Cardiac septum (tissue), 1 donor: ENCODE results near the gene MROH9. TPM values are rescaled to one million over a fixed set of nuclear protein-coding genes. Genes with fewer than 3 reads are reported as not detected.

ENCODE experiments used
- DNase-seq: peaks from one replicate; pipeline ENCODE4 v3.0.0-alpha.2; 2020; ENCODE audit warnings: low spot score
- intact Hi-C: fragments of 100-400 bp; cut with DNase I; formaldehyde crosslinking; loops from one replicate; pipeline ENCODE4 v1.14.0; 2022
- total RNA-seq: library from RNA; stranded (reverse); fragmentation: NEBNext Ultra II Directional; extraction: Animal tissue kit (Norgen Biotek cat#: 25700); gene quantifications from one replicate; pipeline ENCODE4 v1.2.1, GENCODE V29; 2021
- donor health status: DM: no; HTN: no; CAD: no.

Gene MROH9
- total RNA-seq, 1 donor from 2014 or later = not detected

- DNase-seq = no peak
- intact Hi-C loops = no loop called here
These were observed 126.2 kb downstream of the MROH9 start for GRCh38 chr1:171061425-171062143.

DNA sequence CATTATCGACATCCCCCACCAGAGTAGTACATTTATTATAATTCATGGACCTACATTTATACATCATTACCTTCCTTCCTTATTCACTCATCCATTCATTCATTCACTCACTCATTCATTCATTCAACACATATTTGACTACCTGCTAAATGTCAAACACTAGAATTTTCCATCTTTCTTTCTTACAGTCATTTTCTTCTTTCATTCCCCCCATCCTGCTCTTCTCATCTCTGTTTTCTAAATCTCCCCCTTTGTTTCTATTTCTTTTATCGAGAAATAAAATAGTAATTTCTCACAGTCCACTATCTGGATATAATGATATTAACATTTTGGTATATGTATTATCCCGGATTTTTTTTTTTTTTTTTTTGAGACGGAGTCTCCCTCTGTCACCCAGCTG, 127.6 kb downstream of the MROH9 start:
- intact Hi-C loops = no loop called here
- no peak for DNase-seq

DNA sequence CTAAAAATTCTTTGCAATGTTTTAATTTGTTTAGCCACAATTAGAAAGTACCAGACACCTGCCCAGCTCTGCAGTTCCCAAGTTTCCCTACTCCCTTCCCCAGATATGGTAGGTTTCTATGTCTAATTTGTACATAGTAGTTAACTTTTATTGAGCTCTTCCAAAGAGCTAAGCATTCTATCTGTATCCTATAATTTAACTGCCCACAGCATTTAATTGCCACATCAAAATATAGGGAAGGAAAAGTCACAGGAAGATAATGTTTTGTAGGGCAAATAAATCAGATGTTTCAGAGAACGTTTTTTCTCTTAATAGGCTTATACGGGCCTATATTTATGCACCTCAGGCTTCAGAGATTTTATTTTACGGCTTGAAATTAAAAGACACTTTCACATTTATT, 139.7 kb downstream of the MROH9 start:
- intact Hi-C loops = no loop called here
- DNase-seq = no peak

DNA sequence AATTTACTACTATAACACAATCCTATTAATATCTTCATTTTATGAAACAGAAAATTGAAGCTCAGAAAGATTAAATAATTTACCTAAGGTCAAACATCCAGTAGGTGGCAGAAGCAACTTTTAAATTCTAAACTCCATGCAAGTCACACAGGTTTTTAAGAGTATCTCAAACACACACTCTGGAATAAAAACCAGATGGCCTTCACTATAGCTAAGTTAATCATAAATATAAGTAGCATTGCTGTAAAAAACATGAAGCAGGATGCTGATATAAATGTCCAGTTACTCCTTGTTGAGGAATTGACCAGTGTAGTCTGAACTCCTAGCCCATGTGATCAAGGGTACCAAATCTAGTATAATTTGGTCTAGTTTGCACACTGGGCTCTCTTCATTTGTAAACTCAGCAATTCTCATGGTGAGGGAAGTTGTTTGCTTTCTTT, 146.0 kb downstream of the MROH9 start:
- intact Hi-C loops = loop anchor here (5.0 kb wide), 2 partner anchors 61 to 231 kb away; partner anchors contain the start of gene FMO4
- no peak for DNase-seq

DNA sequence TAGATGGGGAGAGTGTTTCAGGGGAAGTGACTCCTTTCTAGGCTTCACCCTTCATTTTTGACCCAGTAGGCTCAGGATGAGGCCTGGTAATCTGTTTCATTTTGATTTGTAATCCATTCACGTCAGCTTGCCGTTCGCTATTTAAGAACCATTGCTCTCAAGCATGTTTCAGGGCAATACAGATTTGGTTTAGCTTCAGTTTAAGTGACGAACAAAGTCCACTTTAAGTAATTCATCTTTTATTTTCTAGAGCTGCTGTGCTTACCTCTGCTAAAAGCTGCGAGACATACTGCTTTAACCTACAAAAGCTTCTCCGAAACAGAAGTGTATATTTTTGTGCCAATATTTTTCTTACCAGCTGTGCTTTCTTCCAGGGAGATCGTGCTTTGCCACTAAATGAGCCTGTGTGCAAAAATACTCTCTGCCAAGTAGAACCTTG, 146.4 kb downstream of the MROH9 start:
- intact Hi-C loops = loop anchor here (1.0 to 5.0 kb wide), 3 partner anchors 61 to 231 kb away; partner anchors contain the start of gene FMO4
- no peak for DNase-seq

- no peak for DNase-seq
- intact Hi-C loops = loop anchor here (1.0 to 5.0 kb wide), 3 partner anchors 60 to 230 kb away; partner anchors contain the start of gene FMO4
These were observed 147.3 kb downstream of the MROH9 start for GRCh38 chr1:171082606-171083005.

- intact Hi-C loops = loop anchor here (5.0 kb wide), 2 partner anchors 59 to 229 kb away; partner anchors contain the start of gene FMO4
- no peak for DNase-seq
These were observed 147.9 kb downstream of the MROH9 start for GRCh38 chr1:171083222-171083621.

DNA sequence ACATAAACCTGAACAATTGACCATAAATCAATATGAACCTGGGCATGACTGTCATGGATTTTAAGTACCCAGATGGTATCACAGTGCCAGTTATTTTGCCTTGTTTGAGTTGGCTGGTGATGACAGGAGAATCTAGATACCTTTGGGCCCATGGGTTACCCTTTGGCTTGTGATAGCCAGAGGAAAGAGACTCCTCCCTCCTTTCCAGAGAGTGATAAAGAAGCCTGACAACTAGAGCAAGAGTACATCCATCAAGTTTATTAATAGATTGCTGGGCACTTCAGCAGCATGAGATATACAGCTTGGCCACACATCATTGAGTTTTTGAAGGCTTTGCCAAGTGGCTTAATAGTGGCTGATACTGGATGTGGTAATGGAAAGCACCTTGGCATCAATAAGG, 148.8 kb downstream of the MROH9 start:
- intact Hi-C loops = loop anchor here (2.0 to 5.0 kb wide), 3 partner anchors 58 to 228 kb away; partner anchors contain the start of gene FMO4
- no peak for DNase-seq

DNA sequence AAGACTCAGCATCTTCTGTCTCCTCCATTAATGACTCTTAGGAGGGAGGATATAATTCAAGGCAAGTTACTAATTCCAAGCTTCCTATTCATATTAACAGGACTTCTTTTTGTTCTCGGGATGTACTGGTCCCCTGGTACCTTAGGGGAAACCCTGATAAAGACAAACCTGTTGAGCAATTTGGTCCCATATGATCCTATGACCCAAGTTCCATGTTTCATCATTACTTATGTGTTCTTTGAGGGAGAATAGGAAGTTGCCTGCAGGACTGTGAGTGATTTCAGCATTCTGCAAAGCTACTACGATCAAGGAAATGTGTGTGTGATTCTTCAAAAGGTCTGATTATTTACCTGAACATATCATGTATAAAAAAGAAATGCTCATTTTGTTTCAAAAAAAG, 149.5 kb downstream of the MROH9 start:
- intact Hi-C loops = loop anchor here (2.0 to 5.0 kb wide), 3 partner anchors 57 to 227 kb away; partner anchors contain the start of gene FMO4
- no peak for DNase-seq

DNA sequence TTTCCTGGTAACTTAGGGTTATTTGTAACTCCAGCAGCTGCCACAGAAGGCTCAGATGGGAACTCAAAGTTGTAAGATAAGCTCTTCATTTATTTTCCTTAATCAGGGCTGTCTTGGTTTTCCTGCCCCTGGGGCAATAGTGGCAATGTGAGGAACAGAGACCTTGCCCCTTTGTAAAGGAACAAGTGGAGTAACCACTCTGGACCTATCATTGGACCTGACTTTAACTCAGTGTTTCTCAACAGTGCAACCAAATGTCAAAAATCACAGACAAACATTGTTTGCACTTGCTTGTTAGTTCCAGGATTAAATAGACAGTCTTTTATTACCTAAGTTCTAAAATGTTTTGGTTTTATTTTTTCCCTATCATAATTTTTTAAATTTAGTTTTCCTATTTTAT, 152.6 kb downstream of the MROH9 start:
- intact Hi-C loops = no loop called here

GRCh38 chr1:171090604-171091003, 155.3 kb downstream of the MROH9 start, which contains the start of gene FMO3:
TSS of gene FMO3 (plus strand) at chr1:171090905. CDS start at chr1:171092659, 1,754 bp downstream.
- intact Hi-C loops = no loop called here
- no peak for DNase-seq

More for the DNA sequence above, 152.6 kb downstream of the MROH9 start:
- no peak for DNase-seq

DNA sequence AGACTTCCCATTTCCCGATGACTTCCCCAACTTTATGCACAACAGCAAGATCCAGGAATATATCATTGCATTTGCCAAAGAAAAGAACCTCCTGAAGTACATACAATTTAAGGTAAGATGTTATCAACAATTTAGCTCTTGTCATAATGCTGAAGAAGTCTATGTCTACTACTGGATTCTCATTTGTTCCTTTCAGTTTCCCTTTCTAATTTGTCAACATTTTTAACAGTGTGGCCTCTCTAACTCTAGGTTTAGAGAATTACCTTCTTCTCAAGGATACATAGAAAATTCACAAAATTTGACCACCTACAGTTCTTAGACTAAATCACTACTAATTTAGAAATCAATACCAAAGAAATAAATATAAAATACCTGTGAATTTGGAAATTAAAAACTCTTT, 168.5 kb downstream of the MROH9 start:
- intact Hi-C loops = no loop called here
- no peak for DNase-seq

- intact Hi-C loops = no loop called here
- DNase-seq = no peak
These were observed 172.1 kb downstream of the MROH9 start for GRCh38 chr1:171107262-171107940.

GRCh38 chr1:171107969-171108368, 172.6 kb downstream of the MROH9 start:
- DNase-seq = no peak
- intact Hi-C loops = no loop called here

DNA sequence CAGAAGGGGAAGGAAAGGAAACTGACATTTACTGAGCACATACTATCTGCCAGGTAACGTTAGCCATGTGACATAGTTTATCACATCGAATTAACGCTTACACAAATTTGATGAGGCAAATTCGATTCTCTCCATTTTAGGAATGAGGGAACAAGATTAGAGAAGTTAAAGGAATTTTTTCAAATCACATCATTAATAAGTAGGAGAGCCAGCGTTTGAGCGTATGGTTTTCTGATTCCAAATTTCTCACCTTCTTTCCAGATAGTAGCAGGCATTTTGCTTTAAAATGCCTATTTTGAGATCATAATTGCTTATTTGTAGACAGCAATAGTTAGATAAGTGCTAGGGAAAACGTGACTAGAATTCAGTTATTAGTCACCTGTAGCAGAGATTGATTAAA, 174.6 kb downstream of the MROH9 start:
- intact Hi-C loops = loop anchor here (2.0 kb wide), 1 partner anchor 31 kb away; no protein-coding TSS in a partner anchor
- no peak for DNase-seq

DNA sequence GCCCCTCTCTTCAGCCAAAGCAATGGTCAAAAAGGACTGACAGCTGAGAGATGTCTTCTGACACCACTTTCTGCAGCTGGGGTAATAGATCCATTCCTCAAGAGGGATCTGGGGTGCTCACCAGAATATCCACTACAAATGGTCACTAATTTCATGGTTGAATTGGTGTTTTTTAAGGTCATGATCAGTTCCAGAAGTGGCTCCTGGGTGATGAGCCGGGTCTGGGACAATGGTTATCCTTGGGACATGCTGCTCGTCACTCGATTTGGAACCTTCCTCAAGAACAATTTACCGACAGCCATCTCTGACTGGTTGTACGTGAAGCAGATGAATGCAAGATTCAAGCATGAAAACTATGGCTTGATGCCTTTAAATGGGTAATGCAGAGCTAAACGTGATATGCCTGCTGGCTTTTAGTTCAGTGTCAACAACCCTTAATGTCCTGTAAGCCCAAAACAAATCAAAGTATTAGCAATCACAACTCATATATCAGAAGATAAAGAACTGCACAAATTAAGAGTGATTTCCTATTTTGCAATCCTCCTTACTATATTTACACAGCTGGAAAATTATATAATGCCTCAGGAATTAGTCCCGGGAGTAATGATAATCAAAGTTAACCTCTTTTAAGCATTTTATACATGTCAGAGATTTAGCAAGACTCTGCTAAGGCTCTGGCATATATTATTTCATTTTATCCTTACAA, 175.4 kb downstream of the MROH9 start:
- intact Hi-C loops = loop anchor here (2.0 kb wide), 1 partner anchor 30 kb away; no protein-coding TSS in a partner anchor
- DNase-seq = no peak

DNA sequence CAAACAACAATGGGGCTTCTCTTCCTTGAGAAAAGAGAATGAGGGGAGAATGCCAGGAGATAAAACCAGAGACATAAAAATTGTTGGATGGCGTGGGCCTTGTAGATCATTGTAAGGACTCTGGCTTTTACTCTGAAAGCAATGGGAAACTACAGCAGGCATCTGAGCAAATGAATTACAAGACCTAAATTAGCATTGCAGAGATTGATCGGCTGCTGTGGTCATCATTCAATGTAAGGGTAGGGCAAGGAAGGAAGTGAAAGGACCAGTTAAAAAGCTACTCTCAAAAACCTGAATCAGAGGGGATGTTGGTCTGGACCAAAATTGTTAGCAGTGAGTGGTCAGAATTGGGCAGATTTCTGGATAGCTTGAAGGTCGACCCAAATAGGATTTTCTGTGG, 176.8 kb downstream of the MROH9 start:
- intact Hi-C loops = no loop called here
- DNase-seq = no peak

GRCh38 chr1:171113382-171113781, 178.0 kb downstream of the MROH9 start:
- no peak for DNase-seq
- intact Hi-C loops = no loop called here
